Endothelial cell of umbilical vein (primary cell): ENCODE measurements around the gene PFDN5.

Source experiments
- CTCF ChIP-seq, 2 donors: IDR thresholded peaks; 1 replicate in 1 of 2; 2 replicates in 1 of 2; pipeline ENCODE4 v1.5.1; 2011; ENCODE audit warnings: low read length in 2 of 2, mild to moderate bottlenecking in 2 of 2, moderate library complexity in 2 of 2, control low read depth in 1 of 2, inconsistent platforms in 1 of 2, low read depth in 1 of 2; ENCODE audit not compliant: insufficient read depth in 1 of 2; ENCODE audit errors: extremely low read depth in 1 of 2
- POLR2A ChIP-seq: IDR thresholded peaks from 2 replicates; pipeline ENCODE4 v1.6.1; 2012; ENCODE audit warnings: low read depth, mild to moderate bottlenecking, control low read depth, low read length

DNA sequence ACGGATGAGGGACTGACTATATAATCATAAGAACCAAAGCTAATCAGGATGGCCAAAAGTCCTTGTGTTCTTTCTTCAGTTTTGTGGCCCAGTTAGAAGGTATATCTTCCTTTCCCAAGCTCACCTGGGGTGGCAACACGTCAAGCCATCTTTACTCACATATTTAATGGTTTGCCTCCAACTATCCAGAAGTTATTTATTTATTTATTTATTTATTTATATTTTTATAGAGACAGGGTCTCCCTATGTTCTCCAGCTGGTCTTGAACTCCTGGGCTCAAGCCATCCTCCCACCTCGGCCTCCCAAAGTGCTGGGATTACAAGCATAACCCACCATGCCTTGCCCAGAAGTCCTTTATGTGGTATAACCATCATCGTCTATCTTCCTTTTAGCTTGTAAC is 52.6 kb downstream of the PFDN5 start:
- TF ChIP-seq CTCF (IDR thresholded peaks at IDR 0.05; ENCODE audit: extremely low read depth in 1 of 2, insufficient read depth in 1 of 2, low read depth in 1 of 2, low read length in 2 of 2), result no peak
- no peak for TF ChIP-seq POLR2A
